NCI-H1092 treated with DMSO at 0.1 percent for 48 hours (cell line): Measurements from ENCODE around the gene ZNF84.

Experiments used
- DNase-seq: peaks from one replicate; lab custom pipeline; 2025; lab: John Stamatoyannopoulos, UW

ZNF84 gene

DNA sequence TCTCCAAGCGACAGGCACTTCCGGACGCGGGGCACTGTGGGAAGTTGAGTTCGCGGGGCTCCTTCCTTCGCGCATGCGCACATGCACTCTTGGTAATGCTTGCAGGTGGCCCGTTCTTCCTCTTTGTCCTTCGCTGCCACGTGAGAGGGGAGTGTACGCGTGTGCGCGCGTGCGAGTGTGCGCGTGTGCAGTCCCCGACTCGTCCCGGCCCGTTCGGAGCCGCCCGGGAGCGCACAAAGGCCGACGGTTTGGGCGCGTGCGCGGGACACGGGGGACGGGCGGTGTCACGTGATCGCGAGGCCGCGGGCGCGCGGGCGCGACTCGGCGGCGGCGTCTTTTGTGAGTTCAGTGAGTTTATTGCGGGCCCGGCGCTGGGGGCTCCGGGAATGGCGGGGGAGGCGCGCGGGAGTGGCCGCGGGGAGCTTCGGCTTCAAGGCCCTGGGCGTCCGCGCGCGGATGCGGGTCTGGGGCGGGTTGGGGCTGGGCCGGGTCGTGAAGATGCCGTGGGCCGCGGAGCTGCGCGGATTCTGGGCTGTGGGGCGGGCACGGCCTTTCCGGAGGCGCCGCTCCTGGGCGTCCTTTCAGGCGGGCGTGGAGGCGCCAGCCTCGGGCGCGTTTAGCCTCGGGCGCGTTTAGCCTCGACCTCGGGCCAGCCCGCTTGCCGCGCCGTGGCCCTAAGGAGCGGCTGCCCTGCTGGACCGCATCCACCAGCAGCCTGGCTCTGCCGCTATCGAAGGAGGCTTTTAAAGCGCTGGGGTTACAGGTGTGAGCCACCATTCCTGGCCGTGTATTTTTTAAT is at the start of gene ZNF84:
Gene ZNF84, plus strand, starts transcription at position 303 of the 799 bp plus-strand sequence. CDS start 3,959 bp downstream, outside the sequence.
- DNase-seq = peak; percentile 97

DNA sequence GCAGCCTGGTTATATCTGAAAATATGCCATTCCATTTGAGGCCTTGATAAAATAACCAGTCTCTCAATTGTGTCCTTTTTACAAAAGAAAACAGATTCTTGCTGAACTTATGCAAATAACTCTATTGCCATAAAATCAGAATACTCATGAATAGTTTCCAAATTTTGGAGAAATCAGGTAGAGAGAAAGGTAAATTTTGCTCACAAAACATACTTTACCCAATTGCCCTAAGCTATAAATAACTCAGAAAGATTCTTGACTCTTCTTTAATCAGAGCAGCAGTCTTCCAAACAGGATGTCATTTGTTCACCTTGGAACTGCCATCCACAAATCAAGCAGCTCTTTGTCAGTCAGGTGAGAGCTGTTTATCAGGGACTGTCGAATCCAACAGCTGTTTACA is 38.6 kb upstream of the ZNF84 start:
- DNase-seq = no peak

DNA sequence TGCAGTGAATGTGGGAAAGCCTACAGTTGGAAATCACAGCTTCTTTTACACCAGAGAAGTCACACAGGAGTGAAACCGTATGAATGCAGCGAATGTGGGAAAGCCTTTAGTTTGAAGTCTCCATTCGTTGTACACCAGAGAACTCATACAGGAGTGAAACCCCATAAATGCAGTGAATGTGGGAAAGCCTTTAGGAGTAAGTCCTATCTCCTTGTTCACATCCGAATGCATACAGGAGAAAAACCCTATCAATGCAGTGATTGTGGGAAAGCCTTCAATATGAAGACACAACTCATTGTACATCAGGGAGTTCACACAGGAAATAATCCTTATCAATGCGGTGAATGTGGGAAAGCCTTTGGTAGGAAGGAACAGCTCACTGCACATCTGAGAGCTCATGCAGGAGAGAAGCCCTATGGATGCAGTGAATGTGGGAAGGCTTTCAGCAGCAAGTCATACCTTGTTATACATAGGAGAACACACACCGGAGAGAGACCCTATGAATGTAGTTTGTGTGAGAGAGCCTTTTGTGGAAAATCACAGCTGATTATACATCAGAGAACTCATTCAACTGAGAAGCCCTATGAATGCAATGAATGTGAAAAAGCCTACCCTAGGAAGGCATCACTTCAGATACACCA is 26.5 kb upstream of the ZNF84 start:
- DNase-seq = no peak

DNA sequence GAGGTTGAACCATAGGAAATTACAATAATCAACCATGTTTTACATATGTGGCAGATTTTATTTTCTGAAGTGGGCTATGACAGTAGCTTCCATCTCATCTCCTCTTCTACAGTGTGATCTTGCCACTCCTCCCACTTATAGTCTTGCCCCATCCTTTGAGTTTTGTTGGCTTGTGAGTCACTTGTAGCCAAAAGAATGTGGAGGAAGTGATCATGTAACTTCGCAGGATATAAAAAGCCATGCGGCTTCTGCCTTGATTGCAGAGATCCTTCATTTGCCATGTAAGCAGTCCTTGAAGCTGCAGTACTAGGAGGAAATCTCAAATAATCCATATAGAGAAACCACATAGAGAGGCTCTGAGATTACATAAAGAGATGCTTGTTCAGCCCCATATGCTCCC is 13.7 kb upstream of the ZNF84 start:
- no peak for DNase-seq

DNA sequence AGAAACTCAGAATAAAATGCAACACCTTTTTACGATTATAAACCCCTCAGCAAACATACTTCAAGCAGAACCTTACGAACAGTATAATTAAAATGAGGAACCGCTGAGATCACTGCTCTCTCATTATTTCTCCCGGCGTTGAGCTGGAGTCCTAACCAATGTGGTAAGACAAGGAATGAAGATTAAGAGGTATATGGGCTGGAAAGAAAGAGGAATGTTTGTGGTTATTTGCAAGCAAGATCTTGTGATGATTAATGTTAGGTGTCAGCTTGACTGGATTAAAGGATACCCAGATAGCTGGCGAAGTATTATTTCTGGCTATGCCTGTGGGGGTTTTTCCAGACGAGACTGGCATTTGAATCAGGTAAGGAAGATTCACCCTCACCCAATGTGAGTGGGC is 10.3 kb upstream of the ZNF84 start:
- DNase-seq = no peak

DNA sequence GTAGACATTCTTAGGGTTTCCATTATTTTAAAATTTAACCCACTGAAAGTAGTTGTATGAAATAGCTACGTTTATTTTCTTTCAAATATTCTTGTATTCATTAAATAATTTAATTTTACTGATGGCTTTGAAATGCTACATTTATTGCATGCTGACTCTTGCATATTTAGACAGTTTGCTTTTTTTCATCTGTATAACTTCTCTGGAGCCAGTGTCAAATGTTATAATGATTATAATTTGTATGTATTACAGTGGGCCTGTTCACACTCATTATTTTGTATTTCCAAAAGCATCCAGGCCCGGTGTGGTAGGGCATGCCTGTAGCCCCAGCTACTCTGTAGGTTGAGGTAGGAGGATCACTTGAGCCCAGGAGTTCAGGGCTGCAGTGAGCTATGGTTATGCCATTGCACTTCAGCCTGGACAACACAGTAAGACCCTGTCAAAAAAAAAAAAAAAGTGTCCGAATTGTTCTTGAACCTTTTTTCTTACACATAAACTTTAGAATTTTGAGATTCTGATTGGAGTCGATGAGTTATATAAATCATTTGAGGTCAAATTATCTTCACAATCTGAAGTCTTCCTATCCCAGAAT is 905 bp downstream of the ZNF84 start:
- no peak for DNase-seq

DNA sequence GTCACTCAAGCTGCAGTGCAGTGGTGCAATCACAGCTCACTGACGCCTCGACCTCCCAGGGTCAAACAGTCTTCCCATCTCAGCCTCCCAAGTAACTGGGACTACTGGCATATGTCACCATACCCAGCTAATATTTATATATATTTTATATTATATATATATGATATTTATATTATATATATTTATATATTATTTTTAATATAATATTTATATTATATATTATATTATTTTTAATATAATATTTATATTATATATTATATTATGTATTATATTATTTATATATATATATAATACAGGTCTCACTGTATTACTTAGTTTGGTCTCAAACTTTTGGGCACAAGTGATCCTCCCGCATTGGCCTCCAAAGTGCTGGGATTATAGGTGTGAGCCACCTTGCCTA is 9.4 kb downstream of the ZNF84 start:
- no peak for DNase-seq

DNA sequence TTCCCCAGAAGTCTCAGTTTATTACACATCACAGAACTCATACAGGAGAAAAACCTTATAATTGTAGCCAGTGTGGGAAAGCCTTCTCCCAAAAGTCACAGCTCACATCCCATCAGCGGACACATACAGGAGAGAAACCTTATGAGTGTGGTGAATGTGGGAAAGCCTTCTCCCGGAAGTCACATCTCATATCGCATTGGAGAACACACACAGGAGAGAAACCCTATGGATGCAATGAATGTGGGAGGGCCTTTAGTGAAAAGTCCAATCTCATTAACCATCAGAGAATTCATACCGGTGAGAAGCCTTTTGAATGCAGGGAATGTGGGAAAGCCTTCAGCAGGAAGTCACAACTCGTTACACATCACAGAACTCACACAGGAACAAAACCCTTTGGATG is 20.1 kb downstream of the ZNF84 start:
- no peak for DNase-seq

DNA sequence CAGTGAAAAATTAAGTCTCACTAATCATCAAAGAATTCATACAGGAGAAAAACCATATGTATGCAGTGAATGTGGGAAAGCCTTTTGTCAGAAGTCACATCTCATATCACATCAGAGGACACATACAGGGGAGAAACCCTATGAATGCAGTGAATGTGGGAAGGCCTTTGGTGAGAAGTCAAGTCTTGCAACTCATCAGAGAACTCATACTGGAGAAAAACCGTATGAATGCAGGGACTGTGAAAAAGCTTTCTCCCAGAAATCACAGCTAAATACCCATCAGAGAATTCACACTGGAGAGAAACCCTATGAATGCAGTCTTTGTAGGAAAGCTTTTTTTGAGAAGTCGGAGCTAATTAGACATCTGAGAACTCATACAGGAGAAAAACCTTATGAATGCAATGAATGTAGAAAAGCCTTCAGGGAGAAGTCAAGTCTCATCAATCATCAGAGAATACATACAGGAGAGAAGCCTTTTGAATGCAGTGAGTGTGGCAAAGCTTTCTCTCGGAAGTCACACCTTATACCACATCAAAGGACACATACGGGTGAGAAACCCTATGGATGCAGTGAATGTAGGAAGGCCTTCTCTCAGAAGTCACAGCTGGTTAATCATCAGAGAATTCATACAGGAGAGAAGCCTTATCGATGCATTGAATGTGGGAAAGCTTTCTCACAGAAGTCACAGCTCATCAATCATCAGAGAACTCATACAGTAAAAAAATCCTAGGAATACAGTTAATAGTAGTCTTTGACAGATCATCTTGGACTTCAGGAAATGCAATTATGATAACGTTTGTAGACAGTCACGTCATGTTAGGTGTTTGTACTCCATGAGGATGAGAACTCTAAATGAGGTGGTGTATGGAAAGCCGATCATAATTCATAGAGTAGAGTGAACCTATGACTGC is 21.1 kb downstream of the ZNF84 start:
- peak; percentile 16 for DNase-seq

DNA sequence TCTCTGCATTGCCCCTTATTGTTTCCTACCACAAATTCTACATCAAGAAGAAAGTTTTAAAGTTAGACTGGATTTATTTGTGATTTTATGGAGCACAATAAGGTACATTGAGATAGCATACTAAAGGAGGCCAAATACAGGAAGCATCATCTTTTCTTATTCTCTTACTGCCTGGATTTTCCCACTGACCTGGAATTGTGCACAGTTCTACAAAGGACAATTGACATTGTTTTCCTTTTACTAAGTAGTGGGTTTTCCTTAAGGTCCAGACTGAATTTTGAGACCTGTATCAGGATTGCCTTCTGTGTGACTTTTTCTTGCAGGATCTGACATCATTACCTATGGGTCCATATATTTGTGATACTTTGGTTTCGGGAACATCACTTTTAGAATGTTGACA is 24.6 kb downstream of the ZNF84 start:
- DNase-seq = no peak

DNA sequence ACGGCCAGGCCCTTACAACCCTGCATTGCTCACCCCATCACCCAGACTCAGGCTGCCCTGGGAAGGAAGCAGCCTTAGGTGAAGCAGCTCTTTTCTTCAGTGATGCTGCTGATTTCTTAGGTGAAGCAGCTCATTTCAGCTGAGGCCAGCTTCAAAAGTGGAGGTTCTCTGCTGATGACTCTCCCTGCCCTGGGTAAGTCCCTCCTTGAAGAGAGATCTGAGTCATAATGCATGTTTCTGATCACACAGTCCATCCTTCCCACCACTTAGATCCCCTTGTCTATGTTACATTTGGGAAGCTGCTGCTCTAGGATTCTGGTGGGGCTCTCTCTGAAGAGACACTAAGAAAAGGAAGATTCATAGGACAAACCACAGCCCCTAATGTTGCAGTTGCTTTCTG is 26.2 kb downstream of the ZNF84 start:
- no peak for DNase-seq

DNA sequence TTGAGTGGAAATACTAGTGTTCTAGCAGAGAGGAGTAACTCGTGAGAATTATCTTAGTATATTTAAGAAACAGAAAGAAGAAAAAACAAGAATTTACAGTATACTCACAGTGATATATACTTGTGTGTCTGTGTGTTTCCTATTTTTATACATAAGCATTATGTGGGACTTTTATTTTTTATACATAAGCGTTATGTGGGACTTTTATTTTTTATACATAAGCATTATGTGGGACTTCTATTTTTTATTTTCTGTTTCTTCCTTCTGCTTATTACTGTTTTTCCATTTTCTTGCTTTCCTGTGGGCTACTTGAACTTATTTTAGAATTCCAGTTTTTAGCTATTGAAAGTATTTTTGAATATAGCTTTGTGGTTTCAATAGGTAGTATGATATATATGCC is 36.5 kb downstream of the ZNF84 start:
- no peak for DNase-seq

DNA sequence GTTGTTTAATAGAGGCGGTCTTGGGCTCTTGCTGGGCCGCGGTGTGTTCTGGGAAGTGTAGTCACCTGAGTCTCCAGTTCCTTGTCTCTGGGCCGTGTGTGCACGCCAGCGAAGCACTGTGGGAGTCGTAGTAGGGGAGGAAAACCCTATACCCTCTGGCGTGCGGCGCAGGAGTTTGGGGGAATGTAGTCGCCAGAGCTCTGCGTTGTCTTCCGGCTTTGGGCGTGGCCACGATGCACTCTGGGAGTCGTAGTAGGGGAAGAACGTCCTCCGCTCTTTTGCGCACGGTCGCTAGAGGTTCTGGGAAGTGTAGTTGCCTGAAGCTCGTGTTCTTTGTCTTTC is 42.7 kb downstream of the ZNF84 start:
- peak; percentile 99 for DNase-seq

DNA sequence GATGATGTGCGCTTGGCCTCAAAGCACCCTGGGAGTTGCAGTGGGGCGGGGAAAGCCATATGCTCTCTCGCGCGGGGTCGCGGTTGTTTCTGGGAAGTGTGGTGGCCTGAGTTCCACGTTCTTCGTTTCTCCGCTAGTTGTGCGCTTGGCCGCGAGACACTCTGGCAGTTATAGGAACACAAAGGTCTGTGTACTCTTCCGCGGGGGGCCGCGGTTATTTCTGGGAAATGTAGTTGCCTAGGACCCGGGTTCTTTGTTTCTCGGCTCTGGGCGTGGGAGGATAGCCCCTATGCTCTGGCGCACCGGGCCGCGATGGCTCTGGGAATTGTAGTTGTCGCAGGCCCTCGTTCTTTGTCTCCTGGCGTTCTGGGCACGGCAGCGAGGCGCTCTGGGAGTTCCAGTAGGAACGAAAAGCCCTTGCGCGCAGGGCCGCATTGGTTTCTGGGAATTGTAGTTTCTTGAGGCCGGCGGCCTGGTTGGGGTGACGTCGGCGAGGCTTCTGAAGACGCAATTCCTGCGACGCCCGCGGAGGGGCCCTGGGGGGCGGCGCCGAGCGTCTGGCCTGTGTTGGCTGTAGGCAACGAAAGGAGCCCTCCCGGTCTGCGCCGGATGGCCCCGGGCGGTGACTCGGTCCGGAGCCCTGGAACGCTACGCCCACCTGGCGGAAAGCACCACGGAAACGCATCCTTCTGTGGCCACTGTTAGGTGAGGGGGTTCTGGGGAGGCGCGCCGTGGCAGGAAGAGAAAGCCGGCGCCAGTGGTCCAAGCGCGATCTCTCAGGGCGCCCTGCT is 43.3 kb downstream of the ZNF84 start, which contains the start of gene ZNF140:
Gene ZNF140, plus strand, starts transcription at position 556 of the 791 bp plus-strand sequence. CDS start 398 bp downstream, outside the sequence.
- peak; percentile 99 for DNase-seq

DNA sequence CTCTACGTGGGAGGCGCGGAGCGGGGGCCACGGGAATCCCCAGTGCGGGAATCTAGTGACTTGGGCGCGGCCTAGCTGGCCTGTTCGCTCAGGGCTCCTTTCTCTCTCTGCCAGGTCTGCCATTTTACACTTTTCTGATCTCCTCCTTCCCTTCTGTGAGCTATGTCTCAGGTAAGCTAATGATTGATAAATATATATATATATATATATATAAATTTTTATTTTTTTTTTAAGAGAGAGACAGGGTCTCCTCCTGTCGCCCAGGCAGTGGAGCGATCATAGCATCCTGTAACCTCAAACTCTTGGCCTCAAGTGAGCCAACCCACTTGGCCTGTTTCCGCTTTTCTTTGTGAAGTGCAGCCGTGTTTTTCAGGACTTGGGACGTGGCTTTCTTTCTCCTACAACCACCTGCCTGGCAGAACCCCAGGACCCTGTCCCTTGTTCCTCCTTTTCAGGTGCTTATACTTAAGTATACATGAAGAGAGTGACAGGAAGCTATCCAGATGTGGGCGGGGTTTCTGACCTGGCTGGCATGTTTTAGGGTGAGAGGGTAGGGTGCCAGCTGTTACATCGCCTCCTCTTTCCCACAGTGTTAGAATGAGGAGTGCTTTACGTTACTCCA is 44.0 kb downstream of the ZNF84 start:
- DNase-seq = peak; percentile 80

DNA sequence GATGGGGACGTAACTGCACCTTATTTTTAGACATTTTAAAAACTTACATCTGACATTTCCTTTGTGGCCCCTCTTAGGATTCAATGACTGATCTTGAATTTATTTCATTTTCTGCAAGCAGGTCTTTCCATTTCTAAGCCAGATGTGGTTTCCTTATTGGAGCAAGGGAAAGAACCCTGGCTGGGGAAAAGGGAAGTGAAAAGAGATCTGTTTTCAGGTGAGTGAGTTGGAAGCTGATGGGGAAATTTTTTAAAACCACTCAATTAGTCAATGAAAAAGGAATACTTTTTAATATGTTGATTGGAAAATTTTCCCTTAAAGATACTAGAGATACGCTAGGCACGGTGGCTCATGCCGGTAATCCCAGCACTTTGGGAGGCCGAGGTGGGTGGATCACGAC is 46.0 kb downstream of the ZNF84 start:
- DNase-seq = no peak

DNA sequence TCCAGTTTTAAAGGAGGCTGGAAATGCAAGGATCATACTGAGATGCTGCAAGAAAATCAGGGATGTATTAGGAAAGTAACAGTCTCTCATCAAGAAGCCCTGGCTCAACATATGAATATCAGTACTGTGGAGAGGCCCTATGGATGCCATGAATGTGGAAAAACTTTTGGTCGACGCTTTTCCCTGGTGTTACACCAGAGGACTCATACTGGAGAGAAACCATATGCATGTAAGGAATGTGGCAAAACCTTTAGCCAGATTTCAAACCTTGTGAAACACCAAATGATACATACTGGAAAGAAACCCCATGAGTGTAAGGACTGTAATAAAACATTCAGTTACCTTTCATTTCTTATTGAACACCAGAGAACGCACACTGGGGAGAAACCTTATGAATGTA is 68.3 kb downstream of the ZNF84 start:
- DNase-seq = no peak

DNA sequence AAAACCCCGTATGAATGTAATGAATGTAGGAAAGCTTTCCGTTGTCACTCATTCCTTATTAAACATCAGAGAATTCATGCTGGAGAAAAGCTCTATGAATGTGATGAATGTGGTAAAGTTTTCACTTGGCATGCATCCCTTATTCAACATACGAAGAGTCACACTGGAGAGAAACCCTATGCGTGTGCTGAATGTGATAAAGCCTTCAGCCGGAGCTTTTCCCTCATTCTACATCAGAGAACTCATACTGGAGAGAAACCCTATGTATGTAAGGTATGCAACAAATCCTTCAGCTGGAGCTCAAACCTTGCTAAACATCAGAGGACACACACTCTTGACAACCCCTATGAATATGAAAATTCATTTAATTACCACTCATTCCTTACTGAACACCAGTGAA is 68.9 kb downstream of the ZNF84 start:
- no peak for DNase-seq

DNA sequence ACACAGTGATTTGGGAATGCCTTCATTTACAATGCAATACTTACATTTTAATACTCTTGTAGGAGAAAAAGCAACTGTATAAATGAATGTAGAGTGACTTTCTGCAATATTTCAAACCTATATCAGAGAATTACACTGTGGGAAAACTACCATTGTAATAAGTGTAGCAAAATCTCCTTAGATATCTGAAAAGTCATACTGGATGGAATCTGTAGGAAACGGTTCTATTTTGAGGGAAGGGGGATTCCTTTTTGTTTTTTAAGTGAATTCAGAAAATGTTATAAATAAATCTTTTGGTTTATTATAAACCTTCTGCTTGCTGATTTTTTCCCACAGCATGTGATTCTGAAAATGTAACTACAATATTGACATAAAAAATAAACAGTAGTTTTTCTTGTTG is 69.8 kb downstream of the ZNF84 start:
- no peak for DNase-seq

DNA sequence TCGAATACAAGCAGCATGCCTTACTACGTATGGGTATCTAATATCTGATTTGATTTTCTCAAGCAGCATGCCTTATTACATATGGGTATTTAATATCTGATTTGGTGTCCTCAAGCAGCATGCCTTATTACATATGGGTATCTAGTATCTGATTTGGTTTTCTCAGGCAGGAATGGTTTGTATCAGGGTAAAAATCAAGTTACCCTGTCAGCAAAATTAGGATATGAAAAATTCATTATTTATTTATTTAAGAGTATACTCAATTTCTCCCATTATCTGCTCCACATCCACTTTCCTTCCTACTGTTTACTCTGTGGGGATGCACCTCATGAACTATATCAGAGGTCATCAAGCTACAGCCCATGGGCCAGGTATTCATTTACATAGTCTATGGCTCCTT is 70.8 kb downstream of the ZNF84 start:
- DNase-seq = no peak
